Upper lobe of left lung (tissue), 6 donors: ENCODE results near the gene COG4. TPM values are rescaled to one million over a fixed set of nuclear protein-coding genes. Genes with fewer than 3 reads are reported as not detected.

Experiments used
- ATAC-seq, 2 donors: fragments of 200-7000 bp; cut with Tn5 transposase; one replicate each; pipeline ENCODE4 v1.9.1; 2022; ENCODE audit warnings: mild to moderate bottlenecking in 2 of 2, moderate library complexity in 2 of 2; ENCODE audit not compliant: low FRiP score in 2 of 2
- DNase-seq, 2 donors: peaks; one replicate each; pipeline ENCODE4 v3.0.0-alpha.2; 2019 to 2020
- H3K27ac ChIP-seq, 4 donors: fragments of 200-600 bp; sonication (generic); one replicate each; pipeline ENCODE4 v1.5.1; 2016 to 2019
- H3K27me3 ChIP-seq, 4 donors: fragments of 200-600 bp; sonication (generic); one replicate each; pipeline ENCODE4 v1.5.1; 2017 to 2019
- H3K36me3 ChIP-seq, 4 donors: fragments of 200-600 bp; sonication (generic); one replicate each; pipeline ENCODE4 v1.5.1; 2016 to 2019
- H3K4me1 ChIP-seq, 4 donors: fragments of 200-600 bp; sonication (generic); one replicate each; pipeline ENCODE4 v1.5.1; 2018 to 2019
- H3K4me3 ChIP-seq, 4 donors: fragments of 200-600 bp; sonication (generic); one replicate each; pipeline ENCODE4 v1.5.1; 2017 to 2019; ENCODE audit warnings: mild to moderate bottlenecking in 2 of 4, moderate library complexity in 1 of 4
- H3K9me3 ChIP-seq, 4 donors: fragments of 200-600 bp; sonication (generic); one replicate each; pipeline ENCODE4 v1.5.1; 2018 to 2019
- EP300 ChIP-seq, 4 donors: sonication (generic); formaldehyde crosslinking; IDR thresholded peaks; one replicate each; pipeline ENCODE4 v1.5.1; 2017; ENCODE audit warnings: antibody characterized with exemption in 4 of 4, control low read depth in 2 of 4
- POLR2A ChIP-seq, 4 donors: fragments of 450-650 bp; IDR thresholded peaks; one replicate each; pipeline ENCODE4 v1.5.1; 2016 to 2017; ENCODE audit warnings: antibody characterized with exemption in 4 of 4, mild to moderate bottlenecking in 2 of 4
- POLR2AphosphoS5 ChIP-seq, 2 donors: sonication (generic); formaldehyde crosslinking; IDR thresholded peaks; one replicate each; pipeline ENCODE4 v1.5.1; 2017; ENCODE audit warnings: antibody characterized with exemption in 2 of 2
- WGBS, 2 donors: methylation state at CpG; one replicate each; pipeline ENCODE4 v1.1.5; 2017 to 2018; 5-methylcytosine and 5-hydroxymethylcytosine counted together
- total RNA-seq, 6 donors: library from RNA; depleted of rRNA in 4 of 6; stranded (reverse); fragments of >200 nt in 4 of 6; gene quantifications; one replicate each; pipeline versions ENCODE4 v1.1.0 to v1.2.1, GENCODE V29; 2016 to 2021
- TF ChIP-seq, protein P1 (sequence below), 6 experiments: fragments of 450-650 bp in 4 of 6; fragments of 200-600 bp in 2 of 6; sonication (generic) in 2 of 6; IDR thresholded peaks; one replicate each; pipeline ENCODE4 v1.5.1; 2016 to 2019; ENCODE audit warnings: antibody characterized with exemption in 6 of 6
- donor health status: DM: no; HTN: no; CAD: no; lungs with moderate emphysema.
- donor health status: DM: no; HTN: yes; CAD: no; lungs with severe emphysema.

Gene COG4
- total RNA-seq = 100 to 1,000 TPM in 1 of 6 donors, 10 to 100 TPM in 5; 35.0 to 111 (median 59.6) TPM

DNA sequence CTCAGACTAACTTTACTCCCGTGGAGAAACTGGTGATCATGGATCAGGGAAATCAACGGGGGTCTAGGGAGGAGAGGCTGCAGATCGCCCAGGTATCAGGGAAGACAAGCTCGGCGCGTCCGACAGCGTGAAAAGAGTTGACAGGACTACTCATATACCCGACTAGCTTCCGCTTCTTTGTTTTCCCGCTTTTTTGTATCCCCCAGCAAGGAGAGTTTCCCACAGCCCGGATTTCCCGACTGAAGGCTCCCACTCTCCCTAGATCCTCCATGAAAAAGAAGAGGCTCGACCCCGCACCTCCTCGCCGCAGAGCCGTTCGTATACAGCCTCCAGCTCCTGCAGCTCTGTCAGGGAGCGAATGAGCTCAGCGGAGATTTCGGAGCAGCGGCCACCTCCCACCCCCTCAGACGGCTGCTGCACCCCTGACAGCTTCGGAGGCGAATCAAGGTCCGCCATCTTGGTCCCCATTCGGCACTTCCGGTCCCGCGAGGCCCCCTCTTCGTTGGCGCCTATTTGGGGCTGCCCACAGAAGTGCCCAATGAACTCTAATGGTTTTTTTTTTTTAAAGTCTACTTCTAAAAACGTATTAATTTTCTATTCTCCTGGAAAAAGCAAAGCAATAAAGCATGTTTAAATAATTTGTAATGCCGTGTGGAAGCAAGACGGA is at the start of gene COG4:
Gene COG4, minus strand, starts transcription at position 479 of the 667 bp plus-strand sequence. Its CDS starts 11 bp downstream, at position 468.
- WGBS, 2 donors = 0% methylated on average over 36 of the region's 36 CpGs
- ATAC-seq (peak; percentile 95 to 98), DNase-seq (peak; percentile 82 to 91)
- Histone ChIP-seq H3K36me3 (peaks cover 5 to 31% (median 19%) of the 10 kb centered on the region in 4 donors), H3K4me3 (peak within 1 kb of the TSS; percentile 67 to 93 (median 91)), H3K27me3 (no peaks in the 10 kb centered on the region), H3K4me1 (peaks cover 32 to 55% (median 37%) of the 10 kb centered on the region in 4 donors), H3K27ac (peak within 1 kb of the TSS; percentile 89 to 94 (median 93)), H3K9me3 (no peaks in the 10 kb centered on the region)
- peak; percentile 52 to 70 for TF ChIP-seq POLR2AphosphoS5 (IDR thresholded peaks at IDR 0.05)
- TF ChIP-seq POLR2A (IDR thresholded peaks at IDR 0.05) = peak; percentile 4 to 53 (median 22)
- no peak for TF ChIP-seq EP300 (IDR thresholded peaks at IDR 0.05)
- TF ChIP-seq, protein P1, sequence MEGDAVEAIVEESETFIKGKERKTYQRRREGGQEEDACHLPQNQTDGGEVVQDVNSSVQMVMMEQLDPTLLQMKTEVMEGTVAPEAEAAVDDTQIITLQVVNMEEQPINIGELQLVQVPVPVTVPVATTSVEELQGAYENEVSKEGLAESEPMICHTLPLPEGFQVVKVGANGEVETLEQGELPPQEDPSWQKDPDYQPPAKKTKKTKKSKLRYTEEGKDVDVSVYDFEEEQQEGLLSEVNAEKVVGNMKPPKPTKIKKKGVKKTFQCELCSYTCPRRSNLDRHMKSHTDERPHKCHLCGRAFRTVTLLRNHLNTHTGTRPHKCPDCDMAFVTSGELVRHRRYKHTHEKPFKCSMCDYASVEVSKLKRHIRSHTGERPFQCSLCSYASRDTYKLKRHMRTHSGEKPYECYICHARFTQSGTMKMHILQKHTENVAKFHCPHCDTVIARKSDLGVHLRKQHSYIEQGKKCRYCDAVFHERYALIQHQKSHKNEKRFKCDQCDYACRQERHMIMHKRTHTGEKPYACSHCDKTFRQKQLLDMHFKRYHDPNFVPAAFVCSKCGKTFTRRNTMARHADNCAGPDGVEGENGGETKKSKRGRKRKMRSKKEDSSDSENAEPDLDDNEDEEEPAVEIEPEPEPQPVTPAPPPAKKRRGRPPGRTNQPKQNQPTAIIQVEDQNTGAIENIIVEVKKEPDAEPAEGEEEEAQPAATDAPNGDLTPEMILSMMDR (IDR thresholded peaks at IDR 0.05) = no peak

DNA sequence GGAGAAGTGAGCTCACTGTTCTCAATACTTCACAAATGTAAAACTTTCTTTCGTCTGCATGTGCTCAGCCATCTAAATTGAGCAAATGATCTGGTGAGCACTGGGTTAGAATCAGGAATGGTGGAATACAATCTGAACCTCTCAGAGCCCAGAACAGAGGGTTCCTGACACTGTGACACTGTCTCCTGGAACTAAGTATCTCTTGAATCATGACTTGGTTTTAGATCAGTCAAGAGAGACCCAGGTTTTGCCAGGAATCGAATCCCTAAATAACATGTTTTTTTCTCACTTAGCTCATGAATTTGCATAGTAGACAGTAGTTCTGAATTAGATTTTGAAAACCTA is 49.5 kb upstream of the COG4 start:
- no peak for TF ChIP-seq POLR2A (IDR thresholded peaks at IDR 0.05)
- no peak for TF ChIP-seq POLR2AphosphoS5 (IDR thresholded peaks at IDR 0.05)
- no peak for TF ChIP-seq EP300 (IDR thresholded peaks at IDR 0.05)
- TF ChIP-seq, protein P1 (IDR thresholded peaks at IDR 0.05) = no peak
- Histone ChIP-seq H3K4me3 (no peak overlapping the region), H3K27me3 (no peaks in the 10 kb centered on the region), H3K9me3 (no peaks in the 10 kb centered on the region), H3K4me1 (peaks cover 30 to 60% (median 50%) of the 10 kb centered on the region in 4 donors), H3K27ac (peak overlapping the region; percentile 46 to 62 (median 50)), H3K36me3 (peaks cover 37 to 70% (median 49%) of the 10 kb centered on the region in 4 donors)
- 63 to 75% methylated on average over 2 of the region's 2 CpGs for WGBS, 2 donors
- ATAC-seq (no peak), DNase-seq (no peak)

DNA sequence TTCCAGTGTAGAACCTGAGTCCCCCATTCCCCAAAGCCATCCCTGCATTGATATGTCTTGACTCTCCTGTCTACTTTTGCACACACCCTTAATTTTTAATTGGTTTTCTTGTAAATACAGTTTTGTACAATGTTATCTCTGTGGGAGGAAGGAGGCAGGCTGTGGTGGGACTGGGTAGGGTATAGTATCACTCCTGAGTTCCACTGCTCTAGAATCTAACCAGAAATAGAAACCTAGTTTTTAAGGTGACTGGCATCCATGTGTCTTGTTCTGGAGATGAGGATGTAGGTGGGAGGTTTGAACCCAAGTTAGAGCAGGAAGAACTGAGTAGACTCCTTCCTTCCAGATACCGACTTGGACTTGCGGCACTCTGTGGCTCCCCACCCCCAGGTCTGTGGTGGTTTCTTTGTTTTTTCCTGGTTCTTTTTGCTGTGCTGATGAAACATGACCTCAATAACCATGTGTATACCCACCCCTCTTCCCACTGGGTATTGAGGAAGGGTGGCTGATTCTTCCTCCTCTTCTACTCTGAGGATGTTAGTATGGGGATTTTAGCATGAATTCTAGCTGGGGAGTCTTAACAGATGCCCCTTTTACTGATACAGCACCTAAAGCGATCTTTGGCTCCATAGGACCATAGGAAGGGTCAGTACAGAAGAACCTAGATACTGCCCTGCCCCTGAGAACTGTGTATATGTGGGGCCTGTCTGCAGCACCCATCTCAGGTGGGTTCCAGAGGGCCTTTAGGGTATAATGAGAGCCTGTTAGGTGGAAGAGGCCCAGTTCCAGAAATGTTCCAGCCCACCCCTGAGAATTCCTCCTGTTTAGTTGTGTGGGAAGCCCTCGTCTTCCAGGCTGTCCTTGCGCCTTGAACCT is 48.9 kb upstream of the COG4 start:
- TF ChIP-seq, protein P1 (IDR thresholded peaks at IDR 0.05) = no peak
- TF ChIP-seq POLR2AphosphoS5 (IDR thresholded peaks at IDR 0.05) (no peak), EP300 (IDR thresholded peaks at IDR 0.05) (no peak), POLR2A (IDR thresholded peaks at IDR 0.05) (no peak)
- peaks cover 43 to 76% (median 55%) of the 10 kb centered on the region in 4 donors for H3K36me3 ChIP-seq
- DNase-seq (no peak), ATAC-seq (no peak)
- H3K4me3 ChIP-seq = no peak overlapping the region
- H3K27ac ChIP-seq = peak overlapping the region; percentile 46 to 62 (median 50)
- no peaks in the 10 kb centered on the region for H3K27me3 ChIP-seq
- H3K9me3 ChIP-seq = no peaks in the 10 kb centered on the region
- peaks cover 30 to 59% (median 50%) of the 10 kb centered on the region in 4 donors for H3K4me1 ChIP-seq
- 76 to 82% methylated on average over 5 of the region's 5 CpGs for WGBS, 2 donors

DNA sequence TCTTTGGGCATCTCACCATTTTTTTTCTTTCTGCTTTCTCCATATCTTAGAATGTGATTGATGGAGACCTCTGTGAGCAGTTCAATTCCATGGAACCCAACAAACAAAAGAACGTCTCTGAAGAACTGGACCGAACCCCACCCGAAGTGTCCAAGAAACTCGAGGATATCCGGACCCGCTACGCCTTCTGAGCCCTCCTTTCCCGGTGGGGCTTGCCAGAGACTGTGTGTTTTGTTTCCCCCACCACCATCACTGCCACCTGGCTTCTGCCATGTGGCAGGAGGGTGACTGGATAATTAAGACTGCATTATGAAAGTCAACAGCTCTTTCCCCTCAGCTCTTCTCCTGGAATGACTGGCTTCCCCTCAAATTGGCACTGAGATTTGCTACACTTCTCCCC is 48.3 kb upstream of the COG4 start:
- Histone ChIP-seq H3K27me3 (no peaks in the 10 kb centered on the region), H3K4me1 (peaks cover 30 to 53% (median 44%) of the 10 kb centered on the region in 4 donors), H3K27ac (peak overlapping the region in 3 of 4 donors; percentile 47 to 62 (median 54)), H3K4me3 (no peak overlapping the region), H3K36me3 (peaks cover 46 to 83% (median 62%) of the 10 kb centered on the region in 4 donors), H3K9me3 (no peaks in the 10 kb centered on the region)
- WGBS, 2 donors = 76 to 89% methylated on average over 8 of the region's 8 CpGs
- TF ChIP-seq, protein P1 (IDR thresholded peaks at IDR 0.05) = no peak
- no peak for TF ChIP-seq POLR2AphosphoS5 (IDR thresholded peaks at IDR 0.05)
- TF ChIP-seq POLR2A (IDR thresholded peaks at IDR 0.05) = no peak
- no peak for TF ChIP-seq EP300 (IDR thresholded peaks at IDR 0.05)
- ATAC-seq (no peak), DNase-seq (no peak)
